Measurements from ENCODE around the gene GAPT.

- TF ChIP-seq CTCF (IDR thresholded peaks at IDR 0.05; ENCODE audit: low read depth, low read length, missing input control) = no peak
- no peak for TF ChIP-seq EGR1 (IDR thresholded peaks at IDR 0.05; ENCODE audit: low read depth in 2 of 2)
- no peak for TF ChIP-seq REST (IDR thresholded peaks at IDR 0.05)
- TF ChIP-seq ATF3 (IDR thresholded peaks at IDR 0.05) = no peak
Measured at GRCh38 chr5:58543723-58544122, 52.5 kb downstream of the GAPT start.
